ENCODE data around the gene CCDC90B.
A peak's percentile ranks its signal among the peaks of the same experiment; 100 is the strongest.
"Not testable (repeated sequence)": the region's sequence is repeated elsewhere in the genome, so short reads cannot be mapped to it uniquely, and the experiment has no call there.

Gene CCDC90B

GRCh38 chr11:83285771-83286528 is at the start of gene CCDC90B:
TSS of gene CCDC90B (minus strand) at chr11:83286367. CDS start at chr11:83285972, 395 bp downstream.
- peak; percentile 92 for DNase-seq (ENCODE audit: low read depth)

- no peak for DNase-seq (ENCODE audit: low read depth)
These were observed 49.4 kb upstream of the CCDC90B start for GRCh38 chr11:83335446-83336070.

GRCh38 chr11:83330303-83330702 is 44.1 kb upstream of the CCDC90B start:
- DNase-seq (ENCODE audit: low read depth): no peak

- no peak for DNase-seq (ENCODE audit: low read depth)
These were observed 40.2 kb upstream of the CCDC90B start for GRCh38 chr11:83326326-83326725.

GRCh38 chr11:83319346-83319745 is 33.2 kb upstream of the CCDC90B start:
- DNase-seq (ENCODE audit: low read depth): no peak

- no peak for DNase-seq (ENCODE audit: low read depth)
These were observed 32.8 kb upstream of the CCDC90B start for GRCh38 chr11:83318931-83319330.

- no peak for DNase-seq (ENCODE audit: low read depth)
These were observed 31.9 kb upstream of the CCDC90B start for GRCh38 chr11:83317757-83318690.

GRCh38 chr11:83316897-83317268 is 30.7 kb upstream of the CCDC90B start:
- not testable (repeated sequence) for DNase-seq (ENCODE audit: low read depth)

GRCh38 chr11:83316143-83316896 is 30.2 kb upstream of the CCDC90B start:
- not testable (repeated sequence) for DNase-seq (ENCODE audit: low read depth)

- no peak for DNase-seq (ENCODE audit: low read depth)
These were observed 26.3 kb upstream of the CCDC90B start for GRCh38 chr11:83312430-83312829.

GRCh38 chr11:83311701-83312100 is 25.5 kb upstream of the CCDC90B start:
- no peak for DNase-seq (ENCODE audit: low read depth)

- no peak for DNase-seq (ENCODE audit: low read depth)
These were observed 24.6 kb upstream of the CCDC90B start for GRCh38 chr11:83310718-83311117.

- DNase-seq (ENCODE audit: low read depth): not testable (repeated sequence)
These were observed 22.4 kb upstream of the CCDC90B start for GRCh38 chr11:83308536-83308935.

- no peak for DNase-seq (ENCODE audit: low read depth)
These were observed 20.3 kb upstream of the CCDC90B start for GRCh38 chr11:83306200-83307080.

- DNase-seq (ENCODE audit: low read depth): no peak
These were observed 17.1 kb upstream of the CCDC90B start for GRCh38 chr11:83303316-83303715.

- no peak for DNase-seq (ENCODE audit: low read depth)
These were observed 16.0 kb upstream of the CCDC90B start for GRCh38 chr11:83302151-83302550.

- DNase-seq (ENCODE audit: low read depth): no peak
These were observed 13.5 kb upstream of the CCDC90B start for GRCh38 chr11:83299681-83300080.

GRCh38 chr11:83294208-83294607 is 8.0 kb upstream of the CCDC90B start:
- DNase-seq (ENCODE audit: low read depth): no peak

GRCh38 chr11:83293457-83293774 is 7.2 kb upstream of the CCDC90B start:
- no peak for DNase-seq (ENCODE audit: low read depth)

GRCh38 chr11:83292709-83293456 is 6.7 kb upstream of the CCDC90B start:
- peak; percentile 5 for DNase-seq (ENCODE audit: low read depth)

All from CMK (cell line).